HEK293 (cell line): Measurements from ENCODE around the gene ALDH8A1.

Source experiments
- CTCF ChIA-PET: fragments of 350-600 bp; formaldehyde crosslinking; extraction: SDS; loops from one replicate; lab custom pipeline; 2021; ENCODE audit warnings: antibody characterized with exemption; lab: Yijun Ruan, JAX
- POLR2A ChIA-PET: fragments of 300-600 bp; formaldehyde crosslinking; extraction: SDS; loops from one replicate; lab custom pipeline; 2020; ENCODE audit warnings: antibody characterized with exemption, inconsistent platforms; lab: Yijun Ruan, JAX
- H3K27ac ChIP-seq: fragments of 200-500 bp; sonication (Bioruptor generic); 2 replicates; pipeline ENCODE4 v1.5.1; 2014; ENCODE audit warnings: low read depth, low read length, control low read depth, inconsistent platforms; ENCODE audit errors: extremely low read depth
- H3K36me3 ChIP-seq, 2 experiments: fragments of 200-500 bp in 1 of 2; sonication (Bioruptor generic) in 1 of 2; 1 replicate in 1 of 2; 2 replicates in 1 of 2; pipeline ENCODE4 v1.5.1; 2014 to 2017; ENCODE audit warnings: inconsistent platforms in 2 of 2, low read length in 2 of 2; ENCODE audit not compliant: control insufficient read depth in 2 of 2, insufficient read depth in 1 of 2
- H3K4me1 ChIP-seq: fragments of 200-500 bp; sonication (Bioruptor generic); 2 replicates; pipeline ENCODE4 v1.5.1; 2014; ENCODE audit warnings: mild to moderate bottlenecking, low read length, inconsistent platforms; ENCODE audit not compliant: control insufficient read depth, insufficient read depth
- H3K4me3 ChIP-seq: 2 replicates; pipeline ENCODE4 v1.5.1; 2011; ENCODE audit warnings: low read depth, mild to moderate bottlenecking, control low read depth, low read length, moderate library complexity
- H3K9me3 ChIP-seq: fragments of 200-500 bp; sonication (Bioruptor generic); 2 replicates; pipeline ENCODE4 v1.5.1; 2014; ENCODE audit warnings: low read depth, low read length, inconsistent platforms; ENCODE audit not compliant: control insufficient read depth, insufficient read depth
- CTCF ChIP-seq: fragments of 450-650 bp; formaldehyde crosslinking; IDR thresholded peaks from 2 replicates; pipeline ENCODE4 v1.5.1; 2016; ENCODE audit warnings: missing biosample characterization, missing genetic modification characterization
- KLF7 ChIP-seq: fragments of 450-650 bp; formaldehyde crosslinking; IDR thresholded peaks from 2 replicates; pipeline ENCODE4 v1.5.1; 2016; ENCODE audit warnings: missing biosample characterization, missing genetic modification characterization, borderline replicate concordance
- MYNN ChIP-seq: fragments of 450-650 bp; formaldehyde crosslinking; IDR thresholded peaks from 2 replicates; pipeline ENCODE4 v1.5.1; 2016; ENCODE audit warnings: missing biosample characterization, missing genetic modification characterization, borderline replicate concordance
- PRDM1 ChIP-seq: fragments of 450-650 bp; formaldehyde crosslinking; IDR thresholded peaks from 2 replicates; pipeline ENCODE4; 2016; ENCODE audit warnings: missing biosample characterization, missing genetic modification characterization
- SCRT1 ChIP-seq: fragments of 450-650 bp; formaldehyde crosslinking; IDR thresholded peaks from 2 replicates; pipeline ENCODE4 v1.5.1; 2016; ENCODE audit warnings: missing biosample characterization, missing genetic modification characterization, borderline replicate concordance
- ZNF114 ChIP-seq: fragments of 450-650 bp; formaldehyde crosslinking; IDR thresholded peaks from 2 replicates; pipeline ENCODE4 v1.5.0; 2017; ENCODE audit warnings: missing biosample characterization, missing genetic modification characterization
- ZNF146 ChIP-seq: fragments of 450-650 bp; formaldehyde crosslinking; IDR thresholded peaks from 2 replicates; pipeline ENCODE4 v1.5.1; 2016; ENCODE audit warnings: missing biosample characterization, missing genetic modification characterization
- ZNF16 ChIP-seq: fragments of 450-650 bp; formaldehyde crosslinking; IDR thresholded peaks from 2 replicates; pipeline ENCODE4 v1.5.1; 2016; ENCODE audit warnings: low read depth, missing biosample characterization, missing genetic modification characterization
- ZNF248 ChIP-seq: fragments of 450-650 bp; formaldehyde crosslinking; IDR thresholded peaks from 2 replicates; pipeline ENCODE4 v1.5.1; 2017; ENCODE audit warnings: missing biosample characterization, missing genetic modification characterization
- ZNF280C ChIP-seq: fragments of 450-650 bp; formaldehyde crosslinking; IDR thresholded peaks from 2 replicates; pipeline ENCODE4 v1.5.1; 2016; ENCODE audit warnings: missing biosample characterization, missing genetic modification characterization
- ZNF311 ChIP-seq: fragments of 450-650 bp; formaldehyde crosslinking; IDR thresholded peaks from 2 replicates; pipeline ENCODE4 v1.5.1; 2017; ENCODE audit warnings: missing biosample characterization, missing genetic modification characterization, borderline replicate concordance
- ZNF350 ChIP-seq: fragments of 450-650 bp; formaldehyde crosslinking; IDR thresholded peaks from 2 replicates; pipeline ENCODE4 v1.5.0; 2017; ENCODE audit warnings: missing biosample characterization, mild to moderate bottlenecking, missing genetic modification characterization
- ZNF362 ChIP-seq: fragments of 450-650 bp; formaldehyde crosslinking; IDR thresholded peaks from 2 replicates; pipeline ENCODE4 v1.5.1; 2016; ENCODE audit warnings: missing biosample characterization, missing genetic modification characterization
- ZNF366 ChIP-seq: fragments of 450-650 bp; formaldehyde crosslinking; conservative IDR thresholded peaks from 2 replicates; pipeline ENCODE4 v1.5.1; 2016; ENCODE audit warnings: missing biosample characterization, missing genetic modification characterization
- ZNF488 ChIP-seq: fragments of 450-650 bp; formaldehyde crosslinking; IDR thresholded peaks from 2 replicates; pipeline ENCODE4 v1.5.1; 2016; ENCODE audit warnings: missing biosample characterization, missing genetic modification characterization
- ZNF518A ChIP-seq: fragments of 450-650 bp; formaldehyde crosslinking; conservative IDR thresholded peaks from 2 replicates; pipeline ENCODE4 v1.5.1; 2016; ENCODE audit warnings: low read depth, missing biosample characterization, missing genetic modification characterization
- ZNF561 ChIP-seq: fragments of 450-650 bp; IDR thresholded peaks from 2 replicates; pipeline ENCODE4 v1.5.1; 2018; ENCODE audit warnings: missing biosample characterization, missing genetic modification characterization, borderline replicate concordance
- ZNF571 ChIP-seq: fragments of 450-650 bp; formaldehyde crosslinking; IDR thresholded peaks from 2 replicates; pipeline ENCODE4 v1.5.0; 2017; ENCODE audit warnings: missing biosample characterization, missing genetic modification characterization
- ZNF629 ChIP-seq: fragments of 450-650 bp; formaldehyde crosslinking; IDR thresholded peaks from 2 replicates; pipeline ENCODE4 v1.5.1; 2017; ENCODE audit warnings: missing biosample characterization, missing genetic modification characterization
- ZNF660 ChIP-seq: fragments of 450-650 bp; IDR thresholded peaks from 2 replicates; pipeline ENCODE4 v1.5.1; 2018; ENCODE audit warnings: missing biosample characterization, mild to moderate bottlenecking, missing genetic modification characterization
- ZNF707 ChIP-seq: fragments of 450-650 bp; formaldehyde crosslinking; IDR thresholded peaks from 2 replicates; pipeline ENCODE4 v1.5.1; 2016; ENCODE audit warnings: missing biosample characterization, missing genetic modification characterization
- ZSCAN5A ChIP-seq: fragments of 450-650 bp; formaldehyde crosslinking; IDR thresholded peaks from 2 replicates; pipeline ENCODE4 v1.5.1; 2016; ENCODE audit warnings: missing biosample characterization, missing genetic modification characterization
- ZXDB ChIP-seq: fragments of 450-650 bp; formaldehyde crosslinking; IDR thresholded peaks from 2 replicates; pipeline ENCODE4 v1.5.1; 2016; ENCODE audit warnings: missing biosample characterization, missing genetic modification characterization

The ALDH8A1 gene

GRCh38 chr6:134983823-134984222, 33.9 kb upstream of the ALDH8A1 start (continued):
- TF ChIP-seq ZNF362 (tag by site-specific recombination) (no peak), ZNF561 (tag by site-specific recombination) (no peak), ZXDB (tag by site-specific recombination) (no peak)

- ChIA-PET CTCF (no interaction called here), POLR2A (no interaction called here)
- Histone ChIP-seq H3K9me3 (no peaks in the 10 kb centered on the region), H3K4me3 (no peak overlapping the region), H3K27ac (no peak overlapping the region), H3K4me1 (no peaks in the 10 kb centered on the region), H3K36me3 (peaks cover 5 to 63% of the 10 kb centered on the region in 2 experiments; a peak in 2 of 3 replicates)
- no peak for TF ChIP-seq ZNF311 (tag by site-specific recombination)
- no peak for TF ChIP-seq ZNF114
- TF ChIP-seq ZNF660 (tag by site-specific recombination) = no peak
- no peak for TF ChIP-seq ZNF16 (tag by site-specific recombination)
- no peak for TF ChIP-seq ZNF146
- no peak for TF ChIP-seq ZNF571 (tag by site-specific recombination)
- TF ChIP-seq ZNF488 = no peak
- TF ChIP-seq MYNN (tag by site-specific recombination) = no peak
- TF ChIP-seq ZNF350 = no peak
- no peak for TF ChIP-seq ZNF366 (tag by site-specific recombination)
- TF ChIP-seq ZSCAN5A = no peak
- TF ChIP-seq SCRT1 (tag by site-specific recombination) = no peak
These were observed 32.3 kb upstream of the ALDH8A1 start for GRCh38 chr6:134982161-134982560.

GRCh38 chr6:134980846-134981245, 30.9 kb upstream of the ALDH8A1 start:
- no peak overlapping the region for H3K27ac ChIP-seq
- no peak overlapping the region for H3K4me3 ChIP-seq
- H3K9me3 ChIP-seq = no peaks in the 10 kb centered on the region
- ChIA-PET POLR2A (no interaction called here), CTCF (interaction anchor here (1.4 to 1.5 kb wide), 2 partner anchors 40 to 98 kb away, joined by 3 read pairs; no protein-coding TSS in a partner anchor)
- no peaks in the 10 kb centered on the region for H3K4me1 ChIP-seq
- H3K36me3 ChIP-seq = peaks cover 12 to 69% of the 10 kb centered on the region in 2 experiments
- no peak for TF ChIP-seq ZNF518A
- no peak for TF ChIP-seq ZNF629 (tag by site-specific recombination)
- TF ChIP-seq KLF7 (tag by site-specific recombination) = no peak
- TF ChIP-seq PRDM1 (tag by site-specific recombination) = no peak
- no peak for TF ChIP-seq ZNF248 (tag by site-specific recombination)
- TF ChIP-seq ZNF280C (tag by site-specific recombination) = no peak
- no peak for TF ChIP-seq ZNF707 (tag by site-specific recombination)
- TF ChIP-seq CTCF (tag by site-specific recombination) = no peak
